GM21619 (cell line): ENCODE measurements around the gene PTPRG.

Experiments used
- ATAC-seq: cut with Tn5 transposase; IDR thresholded peaks from one replicate; pipeline ENCODE4 v1.9.1; 2021; ENCODE audit not compliant: unreplicated experiment

PTPRG gene

GRCh38 chr3:61979638-61980037, 418.3 kb downstream of the PTPRG start:
- ATAC-seq: no peak

- ATAC-seq: no peak
Observed at GRCh38 chr3:61980041-61980440, 418.7 kb downstream of the PTPRG start.

- ATAC-seq: no peak
Observed at GRCh38 chr3:61981060-61981459, 419.7 kb downstream of the PTPRG start.

GRCh38 chr3:61983479-61983878, 422.1 kb downstream of the PTPRG start:
- ATAC-seq: no peak

GRCh38 chr3:61985020-61985419, 423.6 kb downstream of the PTPRG start:
- ATAC-seq: no peak

- ATAC-seq: no peak
Observed at GRCh38 chr3:61986473-61986872, 425.1 kb downstream of the PTPRG start.

- ATAC-seq: no peak
Observed at GRCh38 chr3:61989681-61990080, 428.3 kb downstream of the PTPRG start.

- no peak for ATAC-seq
Observed at GRCh38 chr3:61990327-61991027, 429.1 kb downstream of the PTPRG start.

GRCh38 chr3:61991706-61992105, 430.3 kb downstream of the PTPRG start:
- ATAC-seq: no peak

- no peak for ATAC-seq
Observed at GRCh38 chr3:61996366-61996765, 435.0 kb downstream of the PTPRG start.

GRCh38 chr3:61997101-61997500, 435.7 kb downstream of the PTPRG start:
- no peak for ATAC-seq

GRCh38 chr3:62003835-62004234, 442.5 kb downstream of the PTPRG start:
- no peak for ATAC-seq

GRCh38 chr3:62007036-62007435, 445.7 kb downstream of the PTPRG start:
- ATAC-seq: no peak

GRCh38 chr3:62010989-62011388, 449.6 kb downstream of the PTPRG start:
- ATAC-seq: no peak

- no peak for ATAC-seq
Observed at GRCh38 chr3:62011666-62012065, 450.3 kb downstream of the PTPRG start.

GRCh38 chr3:62013951-62014350, 452.6 kb downstream of the PTPRG start:
- ATAC-seq: no peak

GRCh38 chr3:62015111-62015510, 453.7 kb downstream of the PTPRG start:
- ATAC-seq: no peak

GRCh38 chr3:62019906-62020305, 458.5 kb downstream of the PTPRG start:
- ATAC-seq: no peak

GRCh38 chr3:62020706-62021105, 459.3 kb downstream of the PTPRG start:
- no peak for ATAC-seq

- ATAC-seq: no peak
Observed at GRCh38 chr3:62022312-62022711, 460.9 kb downstream of the PTPRG start.

GRCh38 chr3:62024882-62025281, 463.5 kb downstream of the PTPRG start:
- ATAC-seq: no peak

GRCh38 chr3:62025913-62026312, 464.5 kb downstream of the PTPRG start:
- ATAC-seq: no peak

GRCh38 chr3:62027241-62027640, 465.9 kb downstream of the PTPRG start:
- no peak for ATAC-seq
